HG03432 (cell line): Measurements from ENCODE around the gene ANK3.
A peak's percentile ranks its signal among the peaks of the same experiment; 100 is the strongest.

ENCODE experiments used
- ATAC-seq: cut with Tn5 transposase; IDR thresholded peaks from one replicate; pipeline ENCODE4 v1.9.1; 2021; ENCODE audit warnings: mild to moderate bottlenecking, moderate library complexity; ENCODE audit not compliant: unreplicated experiment

ANK3 gene

DNA sequence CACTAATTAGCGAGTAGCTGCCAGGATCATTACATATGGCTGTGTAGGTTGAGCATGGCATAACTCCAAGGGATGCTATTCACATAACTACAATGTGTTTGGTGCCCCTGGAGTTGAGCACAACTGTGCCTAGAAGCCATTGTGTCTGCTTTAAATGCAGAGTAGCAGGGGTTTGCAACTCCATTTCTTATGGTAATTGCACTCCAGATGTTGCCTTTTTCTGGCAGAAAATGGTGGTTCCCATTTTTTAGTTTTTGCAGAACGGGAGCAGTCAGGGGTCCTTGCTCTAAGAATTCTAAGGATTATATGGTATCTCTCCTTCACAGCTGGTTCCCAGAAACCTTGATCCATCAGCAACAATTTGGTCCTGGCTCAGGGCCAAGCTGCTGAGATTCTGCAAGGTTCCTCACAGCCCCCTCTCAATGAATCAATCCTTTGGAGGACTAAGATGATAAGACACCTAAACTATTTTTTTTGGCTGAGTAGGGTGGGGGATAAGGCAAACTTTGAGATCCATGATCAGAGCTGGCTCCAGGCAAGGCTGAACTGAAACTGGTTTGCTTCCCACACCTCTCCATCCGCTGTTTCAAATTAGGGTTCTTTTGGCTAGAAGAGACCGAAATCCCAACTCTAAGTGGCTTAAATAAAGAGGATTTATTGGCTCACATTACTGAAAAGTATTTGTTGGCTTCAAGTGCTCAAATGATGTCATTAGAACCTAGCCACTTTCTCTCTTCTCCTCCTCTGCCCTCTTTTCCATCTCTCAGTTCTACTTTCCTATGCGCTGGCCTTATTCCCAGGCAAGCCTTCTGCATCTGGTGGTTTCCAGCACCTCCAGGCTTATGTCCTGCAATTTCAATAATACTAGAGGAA lies 385.8 kb downstream of the ANK3 start:
- no peak for ATAC-seq

DNA sequence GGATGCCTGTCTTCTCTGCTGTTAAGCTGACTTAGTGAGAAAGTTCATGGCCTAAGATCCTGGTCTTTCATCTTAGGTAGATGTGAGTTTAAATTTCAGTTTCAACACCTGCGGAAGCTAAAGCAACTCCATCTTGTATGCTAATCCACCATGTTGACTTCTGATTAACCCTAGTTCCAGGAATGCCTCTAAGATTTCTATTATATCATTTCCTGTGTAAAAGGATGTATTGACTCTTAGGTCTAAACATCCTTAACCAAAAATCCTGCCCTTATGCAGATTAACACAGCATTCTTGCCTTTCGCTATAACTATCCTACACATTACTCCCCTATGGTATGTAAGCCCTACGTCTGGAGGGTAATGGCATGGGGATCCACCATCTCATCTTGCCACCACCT lies 388.9 kb downstream of the ANK3 start:
- no peak for ATAC-seq

DNA sequence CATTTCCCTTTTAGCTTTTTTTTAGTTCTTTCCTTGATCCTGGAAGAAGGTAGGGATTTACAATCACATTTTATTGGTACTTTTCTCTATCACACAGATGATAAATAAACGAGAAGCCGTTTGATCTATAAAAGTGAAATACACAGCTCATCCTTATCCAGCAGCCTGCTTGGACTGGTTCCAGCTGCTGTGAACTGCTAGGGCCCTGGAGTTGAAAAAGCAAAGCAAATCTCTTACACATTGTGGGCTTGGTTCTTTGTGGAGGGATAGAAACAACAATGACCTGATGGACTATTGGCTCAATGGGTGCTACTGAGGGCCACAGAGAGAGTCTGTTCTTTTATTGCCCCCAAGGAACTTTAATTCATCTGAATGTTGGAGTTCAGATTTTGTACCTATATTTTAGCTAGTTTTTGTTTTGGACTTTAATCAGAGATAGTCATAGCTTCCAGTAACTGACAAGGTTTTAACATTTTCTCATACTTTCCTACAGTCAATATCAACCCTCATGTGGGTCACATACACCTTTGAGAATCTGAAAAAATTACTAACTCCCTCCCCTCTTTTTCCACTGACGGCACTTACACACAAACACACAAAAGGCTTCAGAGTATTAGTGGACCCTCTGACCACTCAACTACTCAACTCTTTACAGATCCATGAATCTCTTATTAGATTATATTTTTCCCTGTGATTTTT lies 391.7 kb downstream of the ANK3 start:
- no peak for ATAC-seq

DNA sequence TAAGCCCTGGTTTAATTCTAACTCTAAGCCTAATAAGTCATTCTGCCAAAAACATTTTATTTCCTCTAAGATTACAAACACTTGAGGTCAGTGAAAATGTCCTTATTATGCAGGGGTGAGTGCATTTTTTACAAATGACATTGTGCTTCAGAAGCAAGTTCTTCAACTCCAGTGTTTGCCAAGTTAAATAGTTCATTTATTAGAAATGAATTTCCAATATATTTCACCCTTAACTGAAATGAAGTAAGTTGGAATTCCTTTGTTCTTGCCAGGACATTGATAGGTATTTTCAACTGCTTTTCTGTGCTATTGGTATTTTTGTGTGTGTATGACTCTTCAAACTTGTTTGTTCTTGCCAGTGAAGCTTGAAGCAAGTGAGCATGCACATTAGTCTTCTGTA lies 393.8 kb downstream of the ANK3 start:
- ATAC-seq, result no peak

DNA sequence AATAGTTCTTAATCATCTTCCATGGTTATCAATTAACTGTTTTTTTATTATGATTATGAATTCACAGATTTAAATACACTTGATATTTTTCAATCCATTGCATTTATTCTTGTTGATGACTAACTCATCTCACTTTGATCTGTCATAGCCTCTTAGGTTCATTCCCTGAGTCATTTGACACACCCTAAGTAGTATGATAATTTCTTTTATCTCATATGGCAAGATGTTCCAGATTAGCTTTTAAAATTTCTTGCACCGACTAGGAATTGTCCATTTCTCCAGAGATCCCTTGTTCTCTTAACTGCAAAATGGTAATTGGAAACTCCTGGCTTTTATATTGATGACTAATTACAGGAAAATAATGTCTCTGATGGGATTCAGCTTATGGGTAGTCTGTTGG lies 395.7 kb downstream of the ANK3 start:
- ATAC-seq, result no peak

DNA sequence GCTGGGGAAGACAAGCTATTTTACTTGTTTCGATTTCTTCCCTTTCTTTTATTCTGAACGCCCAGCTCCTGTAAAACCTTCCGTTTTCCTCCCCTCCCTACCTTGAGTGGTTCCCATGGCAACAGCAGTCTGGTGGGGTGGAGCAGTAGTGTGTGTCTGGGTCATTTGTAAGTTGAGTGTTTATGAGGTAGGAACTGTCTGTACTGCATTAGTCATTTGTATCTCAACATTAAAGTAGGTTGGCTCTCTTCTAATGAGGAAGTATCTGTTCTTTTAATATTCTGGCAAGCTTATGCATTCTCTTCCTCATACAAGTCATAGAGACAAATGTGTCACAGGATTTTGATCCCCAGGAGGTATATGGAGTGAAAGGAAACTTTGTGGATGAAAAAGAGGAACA lies 398.0 kb downstream of the ANK3 start:
- ATAC-seq, result peak; percentile 82

DNA sequence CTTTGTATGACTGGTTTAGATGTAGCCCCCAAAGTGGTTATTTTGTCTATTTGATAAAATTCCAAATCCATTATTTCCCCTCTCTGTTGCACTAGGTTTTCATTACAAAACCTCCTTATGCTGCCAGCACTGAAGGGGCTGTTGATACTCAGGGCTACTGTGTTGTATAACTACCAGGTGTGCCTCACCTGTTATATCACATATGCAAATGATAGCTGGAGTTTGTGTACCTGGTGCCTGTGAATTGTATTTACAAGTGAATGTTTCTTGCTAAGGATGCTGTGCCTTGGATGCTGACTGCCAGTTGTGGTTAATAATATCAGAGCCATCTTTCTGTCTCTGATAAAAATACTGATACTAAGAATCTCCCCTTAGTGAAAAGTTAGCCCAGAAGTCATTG lies 398.6 kb downstream of the ANK3 start:
- ATAC-seq, result no peak

DNA sequence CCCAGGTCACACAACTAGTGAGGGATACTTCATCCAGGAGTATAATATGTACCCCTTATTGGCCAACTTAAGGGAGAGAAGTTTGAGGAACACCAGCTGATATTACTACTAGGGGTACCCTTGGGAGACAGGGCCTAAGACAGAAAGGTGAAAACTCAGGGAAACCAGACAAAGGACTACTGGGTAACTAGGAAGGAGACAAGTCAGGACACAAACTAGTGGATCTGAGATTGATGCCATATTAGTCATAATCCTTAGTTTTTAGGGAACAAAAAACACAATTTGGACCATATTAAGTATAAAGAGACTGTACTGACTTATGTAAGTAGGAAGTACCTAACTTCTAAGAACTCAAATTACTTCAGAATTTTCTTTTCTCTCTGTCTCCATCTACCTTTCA lies 404.0 kb downstream of the ANK3 start:
- ATAC-seq, result no peak

DNA sequence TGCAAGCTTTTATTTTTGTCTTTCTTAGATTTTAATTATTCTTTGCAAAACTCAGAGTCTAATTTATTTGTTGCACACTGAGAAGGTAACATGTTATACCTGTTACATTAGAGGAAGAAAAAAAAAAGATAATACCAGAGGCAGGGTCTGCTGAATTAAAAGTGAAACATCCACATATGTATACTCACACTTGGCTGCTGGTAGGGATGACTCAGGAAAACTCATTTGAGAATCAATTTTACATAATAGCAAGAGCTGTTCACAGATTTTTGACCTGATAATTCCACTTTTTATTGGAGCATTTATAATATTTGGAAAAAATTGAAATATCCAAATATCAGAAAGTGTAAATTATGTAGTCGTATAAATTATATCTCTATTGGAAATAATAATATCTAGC lies 405.3 kb downstream of the ANK3 start:
- no peak for ATAC-seq

DNA sequence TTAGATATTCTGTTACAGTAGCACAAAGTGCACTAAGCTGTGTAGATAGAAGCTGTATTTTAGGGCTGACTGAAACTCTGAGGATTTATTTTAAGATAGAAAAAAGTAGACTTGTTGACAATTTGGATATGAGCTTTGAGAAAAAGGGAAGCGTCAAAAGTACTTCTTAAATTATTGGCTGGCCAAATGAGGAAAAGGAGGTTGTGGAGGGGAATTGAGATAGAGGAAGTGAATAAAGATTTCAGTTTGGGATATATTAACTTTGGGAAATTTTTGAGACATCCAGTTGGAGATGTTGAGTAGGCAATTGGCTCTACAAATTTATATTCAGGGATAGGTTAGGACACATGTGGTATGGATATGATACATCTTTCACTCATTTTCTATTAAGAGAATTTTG lies 409.3 kb downstream of the ANK3 start:
- ATAC-seq, result no peak

DNA sequence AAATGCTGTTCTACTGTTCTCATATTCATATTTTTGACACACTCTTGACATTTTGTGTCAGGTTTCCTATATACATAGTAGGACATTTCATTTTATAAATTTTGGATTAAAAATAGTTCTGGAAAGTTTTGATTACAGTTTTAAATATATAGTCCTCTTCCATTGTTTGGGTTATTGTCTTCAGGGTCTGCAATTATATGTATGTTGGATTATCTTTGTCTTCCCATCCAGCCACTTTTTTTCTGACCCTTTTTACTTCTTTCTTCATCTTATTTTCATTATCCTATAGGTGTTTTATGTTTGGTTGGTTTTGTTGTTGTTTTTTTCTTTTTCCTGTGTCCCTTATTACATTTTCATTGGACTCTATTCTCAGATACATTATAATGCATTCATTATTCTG lies 412.2 kb downstream of the ANK3 start:
- ATAC-seq, result no peak

DNA sequence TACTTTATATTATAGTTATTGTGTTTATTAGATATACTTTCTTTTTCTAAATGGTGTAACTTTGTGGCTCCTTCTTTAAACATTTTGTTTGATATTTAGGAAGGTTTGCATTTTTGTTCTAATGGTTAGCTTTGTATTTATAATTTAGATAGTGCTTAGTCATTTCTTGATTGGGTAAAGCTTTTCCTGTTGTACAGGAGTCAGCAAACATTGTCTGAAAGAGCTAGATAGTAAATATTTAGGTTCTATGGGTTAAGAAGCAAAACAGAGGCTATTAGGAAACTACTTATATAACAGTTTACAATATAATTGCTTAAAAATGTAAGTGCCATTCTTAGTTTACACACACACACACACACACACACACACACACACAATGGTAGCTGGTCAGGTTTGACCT lies 412.8 kb downstream of the ANK3 start:
- ATAC-seq, result no peak
